Neural crest cell (in vitro differentiated cells): ENCODE measurements around the gene KCNK7. TPM values are rescaled to one million over a fixed set of nuclear protein-coding genes. Genes with fewer than 3 reads are reported as not detected.
A peak's percentile ranks its signal among the peaks of the same experiment; 100 is the strongest.

ENCODE experiments used
- DNase-seq: peaks from one replicate; pipeline ENCODE4 v3.0.0; 2021; ENCODE audit warnings: low read depth, mixed read lengths, low spot score
- H3K27ac Mint-ChIP-seq: one replicate; pipeline ENCODE4 v1.8.0; 2021; ENCODE audit warnings: mild to moderate bottlenecking, mixed read lengths; ENCODE audit not compliant: unreplicated experiment
- H3K27me3 Mint-ChIP-seq: 2 replicates; pipeline ENCODE4 v1.8.0; 2021; ENCODE audit warnings: low read depth, mild to moderate bottlenecking, mixed read lengths
- H3K36me3 Mint-ChIP-seq: 2 replicates; pipeline ENCODE4 v1.8.0; 2021; ENCODE audit warnings: low read depth, mild to moderate bottlenecking, mixed read lengths
- H3K4me1 Mint-ChIP-seq: 2 replicates; pipeline ENCODE4 v1.8.0; 2021; ENCODE audit warnings: mixed read lengths
- H3K4me3 Mint-ChIP-seq: one replicate; pipeline ENCODE4 v1.8.0; 2021; ENCODE audit warnings: mild to moderate bottlenecking, mixed read lengths
- H3K9me3 Mint-ChIP-seq: 2 replicates; pipeline ENCODE4 v1.8.0; 2021; ENCODE audit warnings: mixed read lengths
- CTCF ChIP-seq: fragments of 200-600 bp; sonication (generic); conservative IDR thresholded peaks from 2 replicates; pipeline ENCODE4 v1.5.0; 2021; ENCODE audit warnings: antibody characterized with exemption, mild to moderate bottlenecking
- long read RNA-seq: library from polyadenylated mRNA; unstranded; transcript quantifications from one replicate; pipeline ENCODE4 v2.0.0, GENCODE V29; 2020
- total RNA-seq: library from RNA; stranded (reverse); gene quantifications from 2 replicates; pipeline ENCODE4 v1.2.1, GENCODE V29; 2021

Gene KCNK7
- 1.0 and 1.1 TPM in 2 replicates for total RNA-seq
- long read RNA-seq, result 0 reads

GRCh38 chr11:65595543-65596281 lies at the start of gene KCNK7:
KCNK7 (minus strand) TSS chr11:65595800; CDS start chr11:65595772, 28 bp downstream.
- H3K27ac Mint-ChIP-seq, result no peak within 1 kb of the TSS
- H3K27me3 Mint-ChIP-seq, result peaks cover 22% of the 10 kb centered on the region
- no peaks in the 10 kb centered on the region for H3K9me3 Mint-ChIP-seq
- no peak for DNase-seq
- no peak for TF ChIP-seq CTCF
- peak within 1 kb of the TSS; percentile 27 for H3K4me3 Mint-ChIP-seq
- H3K4me1 Mint-ChIP-seq, result peaks cover 4% of the 10 kb centered on the region
- H3K36me3 Mint-ChIP-seq, result no peaks in the 10 kb centered on the region

GRCh38 chr11:65644837-65645236 lies 49.2 kb upstream of the KCNK7 start:
- H3K4me3 Mint-ChIP-seq, result no peak overlapping the region
- no peak for TF ChIP-seq CTCF
- H3K36me3 Mint-ChIP-seq, result no peaks in the 10 kb centered on the region
- H3K9me3 Mint-ChIP-seq, result no peaks in the 10 kb centered on the region
- H3K27ac Mint-ChIP-seq, result no peak overlapping the region
- DNase-seq, result no peak
- H3K27me3 Mint-ChIP-seq, result peaks cover 13% of the 10 kb centered on the region
- peaks cover 11% of the 10 kb centered on the region for H3K4me1 Mint-ChIP-seq

- no peaks in the 10 kb centered on the region for H3K36me3 Mint-ChIP-seq
- peak overlapping the region; percentile 14 for H3K4me3 Mint-ChIP-seq
- H3K27ac Mint-ChIP-seq, result no peak overlapping the region
- peaks cover 12% of the 10 kb centered on the region for H3K4me1 Mint-ChIP-seq
- TF ChIP-seq CTCF, result no peak
- no peaks in the 10 kb centered on the region for H3K9me3 Mint-ChIP-seq
- DNase-seq, result no peak
- peaks cover 13% of the 10 kb centered on the region for H3K27me3 Mint-ChIP-seq
Measured at GRCh38 chr11:65643971-65644370, 48.4 kb upstream of the KCNK7 start.

GRCh38 chr11:65642014-65642671 lies 46.5 kb upstream of the KCNK7 start:
- Mint-ChIP-seq H3K9me3 (no peaks in the 10 kb centered on the region), H3K4me1 (peaks cover 24% of the 10 kb centered on the region), H3K27ac (no peak overlapping the region), H3K36me3 (no peaks in the 10 kb centered on the region), H3K4me3 (peak overlapping the region; percentile 72), H3K27me3 (peaks cover 4% of the 10 kb centered on the region)
- TF ChIP-seq CTCF, result no peak
- no peak for DNase-seq

GRCh38 chr11:65641297-65642013 lies 45.9 kb upstream of the KCNK7 start:
- DNase-seq, result no peak
- Mint-ChIP-seq H3K4me1 (peaks cover 28% of the 10 kb centered on the region), H3K9me3 (no peaks in the 10 kb centered on the region), H3K4me3 (peak overlapping the region; percentile 72), H3K27ac (no peak overlapping the region), H3K27me3 (peaks cover 4% of the 10 kb centered on the region), H3K36me3 (no peaks in the 10 kb centered on the region)
- no peak for TF ChIP-seq CTCF
